Measurements from ENCODE around the gene TBCB. TPM values are rescaled to one million over a fixed set of nuclear protein-coding genes. Genes with fewer than 3 reads are reported as not detected.

The TBCB gene
- total and polyA plus RNA-seq, 2 experiments from 2014 or later = 279 to 304 TPM

GRCh38 chr19:36103040-36103626 lies 12.1 kb upstream of the TBCB start:
- Histone ChIP-seq H3K4me3 (no peak overlapping the region), H4K20me1 (ENCODE audit: insufficient read depth) (no peaks in the 10 kb centered on the region), H2AFZ (no peak overlapping the region), H3K79me2 (ENCODE audit: insufficient read depth) (no peaks in the 10 kb centered on the region), H3K27ac (no peak overlapping the region), H3K9me3 (ENCODE audit: low read depth) (no peaks in the 10 kb centered on the region), H3K9me2 (ENCODE audit: insufficient read depth) (no peaks in the 10 kb centered on the region), H3K4me2 (ENCODE audit: unreplicated experiment) (no peak overlapping the region), H3F3A (ENCODE audit: insufficient read depth) (no peaks in the 10 kb centered on the region), H3K9ac (no peak overlapping the region), H3K36me3 (ENCODE audit: low read depth) (no peaks in the 10 kb centered on the region), H3K27me3 (replicated peaks; ENCODE audit: insufficient read depth) (no peaks in the 10 kb centered on the region), H3K4me1 (ENCODE audit: insufficient read depth) (no peaks in the 10 kb centered on the region)
- in situ Hi-C loops (cut with MboI) = no loop called here
- WGBS, 2 experiments (ENCODE audit: low coverage in 1 of 2, low lambda C conversion rate in 2 of 2, missing lambda C conversion rate in 2 of 2) = 92 to 93% methylated on average over 23 to 24 of the region's 24 CpGs
- TF ChIP-seq EZH2phosphoT487 (IDR thresholded peaks at IDR 0.05; ENCODE audit: insufficient read depth, low read depth) = no peak
- TF ChIP-seq EZH2 (IDR thresholded peaks at IDR 0.05; ENCODE audit: insufficient read depth, poor library complexity, severe bottlenecking) = no peak
- DNase-seq = no peak

- Histone ChIP-seq H3K4me1 (ENCODE audit: insufficient read depth) (no peaks in the 10 kb centered on the region), H3K4me3 (no peak overlapping the region), H2AFZ (no peak overlapping the region), H3K9ac (no peak overlapping the region), H3F3A (ENCODE audit: insufficient read depth) (no peaks in the 10 kb centered on the region), H3K4me2 (ENCODE audit: unreplicated experiment) (no peak overlapping the region), H3K27me3 (replicated peaks; ENCODE audit: insufficient read depth) (no peaks in the 10 kb centered on the region), H3K9me2 (ENCODE audit: insufficient read depth) (no peaks in the 10 kb centered on the region), H4K20me1 (ENCODE audit: insufficient read depth) (no peaks in the 10 kb centered on the region), H3K9me3 (ENCODE audit: low read depth) (no peaks in the 10 kb centered on the region), H3K36me3 (ENCODE audit: low read depth) (no peaks in the 10 kb centered on the region), H3K79me2 (ENCODE audit: insufficient read depth) (no peaks in the 10 kb centered on the region), H3K27ac (no peak overlapping the region)
- DNase-seq = no peak
- TF ChIP-seq EZH2phosphoT487 (IDR thresholded peaks at IDR 0.05; ENCODE audit: insufficient read depth, low read depth) (no peak), EZH2 (IDR thresholded peaks at IDR 0.05; ENCODE audit: insufficient read depth, poor library complexity, severe bottlenecking) (no peak)
- in situ Hi-C loops (cut with MboI) = no loop called here
- WGBS, 2 experiments (ENCODE audit: low coverage in 1 of 2, low lambda C conversion rate in 2 of 2, missing lambda C conversion rate in 2 of 2) = 83 to 93% methylated on average over 12 of the region's 12 CpGs
Observed at GRCh38 chr19:36103842-36104552, 11.3 kb upstream of the TBCB start.

- TF ChIP-seq EZH2phosphoT487 (IDR thresholded peaks at IDR 0.05; ENCODE audit: insufficient read depth, low read depth) = no peak
- no peak for TF ChIP-seq EZH2 (IDR thresholded peaks at IDR 0.05; ENCODE audit: insufficient read depth, poor library complexity, severe bottlenecking)
- no peaks in the 10 kb centered on the region for H4K20me1 ChIP-seq (ENCODE audit: insufficient read depth)
- in situ Hi-C loops (cut with MboI) = no loop called here
- no peak overlapping the region for H3K4me3 ChIP-seq
- no peak for DNase-seq
- no peaks in the 10 kb centered on the region for H3K36me3 ChIP-seq (ENCODE audit: low read depth)
- no peaks in the 10 kb centered on the region for H3K4me1 ChIP-seq (ENCODE audit: insufficient read depth)
- H3K4me2 ChIP-seq (ENCODE audit: unreplicated experiment) = no peak overlapping the region
- H3K9me2 ChIP-seq (ENCODE audit: insufficient read depth) = no peaks in the 10 kb centered on the region
- H3K9me3 ChIP-seq (ENCODE audit: low read depth) = no peaks in the 10 kb centered on the region
- H3K79me2 ChIP-seq (ENCODE audit: insufficient read depth) = no peaks in the 10 kb centered on the region
- H3K27ac ChIP-seq = no peak overlapping the region
- no peaks in the 10 kb centered on the region for H3K27me3 ChIP-seq (replicated peaks; ENCODE audit: insufficient read depth)
- no peaks in the 10 kb centered on the region for H3F3A ChIP-seq (ENCODE audit: insufficient read depth)
- WGBS, 2 experiments (ENCODE audit: low coverage in 1 of 2, low lambda C conversion rate in 2 of 2, missing lambda C conversion rate in 2 of 2) = 98 to 99% methylated on average over 6 of the region's 6 CpGs
- no peak overlapping the region for H2AFZ ChIP-seq
- no peak overlapping the region for H3K9ac ChIP-seq
Observed at GRCh38 chr19:36106441-36106840, 8.8 kb upstream of the TBCB start.

DNA sequence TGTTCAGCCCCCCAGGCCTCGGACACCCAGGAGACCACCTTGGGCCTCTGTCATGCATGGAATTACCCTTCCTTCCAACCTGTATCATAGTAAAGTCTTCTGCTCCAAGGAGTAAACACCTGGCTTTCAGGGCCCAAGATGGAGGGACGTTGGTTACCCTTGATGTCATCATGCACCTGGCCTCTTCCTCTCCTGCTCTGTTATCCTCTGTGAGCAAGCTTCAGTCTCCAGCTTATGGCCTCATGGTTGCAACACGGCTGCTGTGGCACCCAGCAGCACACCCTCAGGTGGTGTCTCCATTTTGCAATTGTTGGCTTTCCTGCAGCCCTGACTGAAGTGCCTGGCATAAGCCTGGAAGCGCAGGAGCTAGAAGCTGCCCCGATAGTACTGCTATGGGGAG lies 8.3 kb upstream of the TBCB start:
- 99% methylated on average over 5 of the region's 5 CpGs for WGBS, 2 experiments (ENCODE audit: low coverage in 1 of 2, low lambda C conversion rate in 2 of 2, missing lambda C conversion rate in 2 of 2)
- no peak for TF ChIP-seq EZH2 (IDR thresholded peaks at IDR 0.05; ENCODE audit: insufficient read depth, poor library complexity, severe bottlenecking)
- no peak for TF ChIP-seq EZH2phosphoT487 (IDR thresholded peaks at IDR 0.05; ENCODE audit: insufficient read depth, low read depth)
- H3K79me2 ChIP-seq (ENCODE audit: insufficient read depth) = no peaks in the 10 kb centered on the region
- no peaks in the 10 kb centered on the region for H4K20me1 ChIP-seq (ENCODE audit: insufficient read depth)
- H3K27ac ChIP-seq = no peak overlapping the region
- no peaks in the 10 kb centered on the region for H3F3A ChIP-seq (ENCODE audit: insufficient read depth)
- in situ Hi-C loops (cut with MboI) = no loop called here
- no peak overlapping the region for H2AFZ ChIP-seq
- H3K4me1 ChIP-seq (ENCODE audit: insufficient read depth) = no peaks in the 10 kb centered on the region
- no peaks in the 10 kb centered on the region for H3K36me3 ChIP-seq (ENCODE audit: low read depth)
- H3K27me3 ChIP-seq (replicated peaks; ENCODE audit: insufficient read depth) = no peaks in the 10 kb centered on the region
- H3K9me2 ChIP-seq (ENCODE audit: insufficient read depth) = no peaks in the 10 kb centered on the region
- no peaks in the 10 kb centered on the region for H3K9me3 ChIP-seq (ENCODE audit: low read depth)
- H3K4me3 ChIP-seq = no peak overlapping the region
- DNase-seq = no peak
- no peak overlapping the region for H3K4me2 ChIP-seq (ENCODE audit: unreplicated experiment)
- no peak overlapping the region for H3K9ac ChIP-seq

Data from GM23248 (cell line).